CD4-positive, alpha-beta T cell treated with Interleukin-10 for 1 hour (primary cell): ENCODE data around the gene ZNF418.
"Not testable (repeated sequence)": the region's sequence is repeated elsewhere in the genome, so short reads cannot be mapped to it uniquely, and the experiment has no call there.

Experiments used
- DNase-seq: peaks from one replicate; pipeline ENCODE4 v3.0.0-alpha.2; 2020

ZNF418 gene

GRCh38 chr19:57888560-57889231 is 46.5 kb downstream of the ZNF418 start, which contains the start of gene ZNF814:
Gene ZNF814 (minus strand): TSS chr19:57889037. CDS start chr19:57888802, 235 bp downstream.
- peak; percentile 89 for DNase-seq

DNA sequence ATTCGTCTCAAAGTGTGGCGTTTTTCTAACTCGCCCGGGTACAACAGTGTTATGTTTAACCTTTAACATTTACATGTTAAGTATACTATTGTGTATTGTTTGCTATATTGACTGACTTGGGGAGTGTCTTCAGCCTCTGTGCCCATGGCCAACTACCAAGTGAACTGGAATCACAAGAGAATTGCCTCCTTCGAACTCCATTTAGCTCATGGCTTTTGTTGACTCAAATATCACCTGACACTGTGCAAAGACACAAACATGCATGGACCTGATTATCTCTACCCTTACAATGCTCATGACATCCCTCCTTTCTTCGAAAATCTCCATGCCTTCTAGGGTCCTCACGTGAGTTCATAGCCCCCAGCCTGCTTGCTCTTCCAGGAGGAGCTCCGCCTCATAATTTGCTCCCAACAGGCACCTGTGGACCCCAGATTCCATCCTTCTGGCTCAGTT is 47.1 kb downstream of the ZNF418 start:
- DNase-seq, result no peak

DNA sequence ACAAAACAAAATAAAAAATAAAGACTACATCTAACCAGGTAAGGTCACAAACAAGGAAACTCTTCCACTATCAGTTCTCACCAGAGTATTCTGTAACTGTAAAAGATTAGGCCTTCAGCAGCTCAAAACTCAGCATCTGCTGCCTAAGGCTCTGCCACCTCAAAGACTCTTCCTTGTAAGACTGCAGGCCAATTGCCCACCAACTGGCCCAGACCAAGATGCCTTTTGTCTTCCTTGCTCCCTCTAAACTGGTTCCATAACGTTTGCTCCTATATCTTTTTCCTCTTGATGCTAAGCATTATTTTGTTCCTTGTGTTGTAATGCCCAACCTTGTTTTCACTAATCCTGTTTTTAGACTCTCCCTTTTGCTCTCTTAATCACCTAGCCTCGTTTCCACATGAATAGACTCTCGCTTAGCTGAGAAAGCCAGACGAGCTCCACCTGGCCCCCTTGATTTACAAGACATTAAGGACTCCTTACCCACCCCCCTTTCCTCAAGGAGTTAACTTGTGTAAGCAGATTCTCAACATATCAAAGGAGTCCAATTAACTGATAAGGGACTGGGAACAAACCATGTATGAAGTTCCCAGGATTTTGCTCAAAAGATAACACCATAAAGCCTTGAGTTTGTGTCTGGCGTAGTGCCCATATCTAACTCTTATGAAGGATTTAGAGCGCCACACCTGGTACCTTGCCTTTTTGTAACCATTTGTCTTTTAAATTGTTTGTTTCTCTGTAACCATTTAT is 47.8 kb downstream of the ZNF418 start:
- no peak for DNase-seq

DNA sequence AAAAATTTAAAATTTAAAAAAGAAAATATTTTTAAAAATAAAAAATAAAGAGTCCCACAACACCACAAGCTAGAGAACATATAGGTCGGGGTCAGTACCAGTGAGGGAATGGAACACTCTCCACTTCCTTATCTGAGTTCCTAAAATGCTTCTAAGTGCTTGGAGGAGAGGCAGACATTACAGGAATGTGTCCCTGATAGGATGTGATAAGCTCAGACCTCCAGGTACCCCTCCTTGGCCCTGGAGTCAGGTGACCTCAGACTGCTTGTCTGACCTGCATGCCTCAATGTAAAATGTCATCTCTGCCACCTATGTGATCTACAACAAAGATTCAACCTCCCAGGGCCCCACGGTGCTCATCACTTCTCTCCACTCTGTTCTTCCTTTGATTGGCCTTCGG is 49.2 kb downstream of the ZNF418 start:
- no peak for DNase-seq

GRCh38 chr19:57873883-57874799 is 61.1 kb downstream of the ZNF418 start:
- not testable (repeated sequence) for DNase-seq

- no peak for DNase-seq
Observed at GRCh38 chr19:57872450-57872849, 62.8 kb downstream of the ZNF418 start.
